Gastroesophageal sphincter (tissue), 4 donors: ENCODE results near the gene MIPEP. TPM values are rescaled to one million over a fixed set of nuclear protein-coding genes. Genes with fewer than 3 reads are reported as not detected.

Experiments
- ATAC-seq: fragments of 150-250 bp; one replicate; pipeline ENCODE4 v1.9.1; 2016; ENCODE audit warnings: mild to moderate bottlenecking, moderate library complexity
- H3K27ac ChIP-seq, 4 donors: fragments of 200-600 bp; sonication (generic) in 3 of 4; 1 replicate in 3 of 4; 2 replicates in 1 of 4; pipeline ENCODE4 v1.5.1; 2016 to 2019
- H3K27me3 ChIP-seq: fragments of 200-600 bp; sonication (generic); one replicate; pipeline ENCODE4 v1.5.1; 2019
- H3K36me3 ChIP-seq, 2 donors: fragments of 200-600 bp; sonication (generic); one replicate each; pipeline ENCODE4 v1.5.1; 2019; ENCODE audit warnings: control low read depth in 1 of 2
- H3K4me1 ChIP-seq, 3 donors: fragments of 200-600 bp; sonication (generic); 1 replicate in 2 of 3; 2 replicates in 1 of 3; pipeline ENCODE4 v1.5.1; 2016 to 2019; ENCODE audit warnings: control low read depth in 2 of 3
- H3K4me3 ChIP-seq, 2 donors: fragments of 200-600 bp; sonication (generic); one replicate each; pipeline ENCODE4 v1.5.1; 2019; ENCODE audit warnings: mild to moderate bottlenecking in 1 of 2, moderate library complexity in 1 of 2
- H3K9me3 ChIP-seq, 3 donors: fragments of 200-600 bp; sonication (generic); one replicate each; pipeline ENCODE4 v1.5.1; 2017 to 2019; ENCODE audit warnings: control low read depth in 2 of 3
- CTCF ChIP-seq, 4 experiments: fragments of 200-600 bp in 2 of 4; fragments of 450-650 bp in 2 of 4; sonication (generic) in 1 of 4; IDR thresholded peaks; one replicate each; pipeline ENCODE4 v1.5.1; 2017 to 2019; ENCODE audit warnings: antibody characterized with exemption in 4 of 4, mild to moderate bottlenecking in 2 of 4, moderate library complexity in 2 of 4
- EP300 ChIP-seq: sonication (generic); formaldehyde crosslinking; IDR thresholded peaks from one replicate; pipeline ENCODE4 v1.6.1; 2017; ENCODE audit warnings: antibody characterized with exemption, mild to moderate bottlenecking
- POLR2A ChIP-seq, 2 donors: fragments of 450-650 bp; IDR thresholded peaks; one replicate each; pipeline ENCODE4 v1.6.1; 2017; ENCODE audit warnings: antibody characterized with exemption in 2 of 2, mild to moderate bottlenecking in 2 of 2, moderate library complexity in 1 of 2
- POLR2AphosphoS5 ChIP-seq: sonication (generic); formaldehyde crosslinking; IDR thresholded peaks from one replicate; pipeline ENCODE4 v1.6.1; 2017; ENCODE audit warnings: antibody characterized with exemption
- WGBS, 2 donors: methylation state at CpG; one replicate each; pipeline ENCODE4 v1.1.5; 2018; ENCODE audit warnings: low coverage in 1 of 2; 5-methylcytosine and 5-hydroxymethylcytosine counted together
- total RNA-seq, 4 donors: library from RNA; depleted of rRNA; stranded (reverse); fragments of >200 nt; gene quantifications; one replicate each; pipeline ENCODE4 v1.1.0, GENCODE V29; 2016

The MIPEP gene
- total RNA-seq, 4 donors from 2014 or later: 12.4 to 27.4 (median 20.3) TPM

DNA sequence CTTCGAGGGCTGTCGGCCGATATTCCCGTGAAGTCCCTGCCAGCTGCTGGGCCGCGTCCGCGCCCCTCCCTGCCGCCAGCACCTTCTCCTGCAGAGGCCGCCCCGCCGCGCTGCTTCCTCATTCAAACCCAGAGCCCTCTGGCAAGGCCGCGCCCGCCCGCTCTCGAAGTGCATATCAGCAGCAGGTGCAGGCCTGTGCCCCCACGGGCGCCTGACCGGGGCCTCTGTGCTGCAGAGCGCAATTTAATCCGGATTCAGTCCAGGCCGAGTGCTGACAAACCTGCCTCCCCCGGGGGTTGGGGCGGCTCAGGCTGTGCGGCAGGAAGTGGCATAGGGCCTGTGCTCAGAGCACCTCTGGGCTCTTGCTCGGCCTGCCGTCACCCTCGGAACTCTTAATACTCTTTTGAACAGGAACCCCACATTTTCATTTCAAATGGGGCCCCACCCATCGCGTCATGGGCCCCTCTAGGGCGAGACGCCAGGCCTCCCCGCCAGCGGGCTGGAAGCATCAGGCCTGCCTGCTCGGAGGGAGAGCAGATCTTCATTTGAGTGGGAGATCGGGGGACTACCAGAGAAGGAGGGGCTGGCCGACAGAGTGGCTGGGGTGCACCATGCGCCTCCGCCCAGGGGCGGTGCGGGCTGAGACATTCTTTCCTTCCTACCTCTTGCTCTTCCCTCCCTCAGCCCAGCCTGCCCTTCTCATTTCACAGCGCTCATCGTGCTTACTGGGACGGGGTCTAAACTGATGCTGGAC is 193.3 kb downstream of the MIPEP start:
- peak; percentile 28 for ATAC-seq
- H3K36me3 ChIP-seq: no peaks in the 10 kb centered on the region
- no peaks in the 10 kb centered on the region for H3K9me3 ChIP-seq
- H3K27ac ChIP-seq: no peak overlapping the region
- H3K4me1 ChIP-seq: no peaks in the 10 kb centered on the region
- no peaks in the 10 kb centered on the region for H3K27me3 ChIP-seq
- TF ChIP-seq POLR2AphosphoS5 (no peak), CTCF (IDR thresholded peaks at IDR 0.05) (no peak), EP300 (no peak), POLR2A (IDR thresholded peaks at IDR 0.05) (no peak)
- H3K4me3 ChIP-seq: no peak overlapping the region
- WGBS, 2 donors: 78 to 90% methylated on average over 8 to 13 of the region's 46 CpGs

GRCh38 chr13:23695196-23695595 is 194.0 kb downstream of the MIPEP start:
- TF ChIP-seq POLR2A (IDR thresholded peaks at IDR 0.05) (no peak), CTCF (IDR thresholded peaks at IDR 0.05) (no peak), EP300 (no peak), POLR2AphosphoS5 (no peak)
- Histone ChIP-seq H3K4me3 (no peak overlapping the region), H3K36me3 (no peaks in the 10 kb centered on the region), H3K27me3 (no peaks in the 10 kb centered on the region), H3K4me1 (no peaks in the 10 kb centered on the region), H3K27ac (no peak overlapping the region), H3K9me3 (no peaks in the 10 kb centered on the region)
- WGBS, 2 donors: 100% methylated on average over 2 of the region's 28 CpGs; no CpG with 5 or more reads in 1 of the 2 donors
- ATAC-seq: no peak

DNA sequence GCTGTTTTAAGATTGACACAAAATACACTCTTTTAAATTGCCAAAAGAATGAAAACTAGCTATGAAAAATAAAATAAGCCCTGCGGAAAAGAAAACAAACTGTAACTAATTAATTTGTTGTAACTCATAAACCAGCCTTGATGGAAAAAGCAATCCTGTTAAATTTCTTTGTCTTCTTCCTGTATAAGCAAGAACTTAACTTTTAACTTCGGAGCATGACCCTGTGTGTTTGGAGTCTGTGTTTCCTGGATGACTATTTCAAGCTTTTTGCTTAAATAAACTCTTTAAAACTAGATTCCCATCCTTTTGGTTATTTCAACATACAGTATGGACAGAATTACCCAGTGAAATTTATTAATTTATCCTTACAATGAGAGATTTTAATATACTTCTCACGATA is 196.4 kb downstream of the MIPEP start:
- Histone ChIP-seq H3K4me3 (no peak overlapping the region), H3K36me3 (no peaks in the 10 kb centered on the region), H3K9me3 (no peaks in the 10 kb centered on the region), H3K27ac (no peak overlapping the region), H3K4me1 (no peaks in the 10 kb centered on the region), H3K27me3 (no peaks in the 10 kb centered on the region)
- TF ChIP-seq POLR2AphosphoS5: no peak
- TF ChIP-seq EP300: no peak
- no peak for TF ChIP-seq POLR2A (IDR thresholded peaks at IDR 0.05)
- no peak for TF ChIP-seq CTCF (IDR thresholded peaks at IDR 0.05)
- WGBS, 2 donors: 68 to 80% methylated on average over 3 of the region's 3 CpGs
- no peak for ATAC-seq

GRCh38 chr13:23690668-23691067 is 198.5 kb downstream of the MIPEP start:
- TF ChIP-seq POLR2A (IDR thresholded peaks at IDR 0.05) (no peak), EP300 (no peak), CTCF (IDR thresholded peaks at IDR 0.05) (no peak), POLR2AphosphoS5 (no peak)
- no peaks in the 10 kb centered on the region for H3K27me3 ChIP-seq
- no peaks in the 10 kb centered on the region for H3K36me3 ChIP-seq
- ATAC-seq: peak; percentile 25
- H3K27ac ChIP-seq: no peak overlapping the region
- 25% methylated on average over 2 of the region's 3 CpGs; no CpG with 5 or more reads in 1 of the 2 donors for WGBS, 2 donors
- H3K4me1 ChIP-seq: no peaks in the 10 kb centered on the region
- H3K9me3 ChIP-seq: no peaks in the 10 kb centered on the region
- no peak overlapping the region for H3K4me3 ChIP-seq

GRCh38 chr13:23688336-23688735 is 200.9 kb downstream of the MIPEP start:
- peaks cover 0 to 12% (median 0%) of the 10 kb centered on the region in 3 donors for H3K9me3 ChIP-seq
- H3K4me3 ChIP-seq: no peak overlapping the region
- H3K27me3 ChIP-seq: no peaks in the 10 kb centered on the region
- H3K36me3 ChIP-seq: no peaks in the 10 kb centered on the region
- H3K4me1 ChIP-seq: no peaks in the 10 kb centered on the region
- ATAC-seq: no peak
- TF ChIP-seq POLR2AphosphoS5: no peak
- no peak for TF ChIP-seq CTCF (IDR thresholded peaks at IDR 0.05)
- no peak for TF ChIP-seq POLR2A (IDR thresholded peaks at IDR 0.05)
- no peak for TF ChIP-seq EP300
- no peak overlapping the region for H3K27ac ChIP-seq
- WGBS, 2 donors: 65 to 78% methylated on average over 3 of the region's 3 CpGs
